Measurements from ENCODE around the gene TRABD2B.

DNA sequence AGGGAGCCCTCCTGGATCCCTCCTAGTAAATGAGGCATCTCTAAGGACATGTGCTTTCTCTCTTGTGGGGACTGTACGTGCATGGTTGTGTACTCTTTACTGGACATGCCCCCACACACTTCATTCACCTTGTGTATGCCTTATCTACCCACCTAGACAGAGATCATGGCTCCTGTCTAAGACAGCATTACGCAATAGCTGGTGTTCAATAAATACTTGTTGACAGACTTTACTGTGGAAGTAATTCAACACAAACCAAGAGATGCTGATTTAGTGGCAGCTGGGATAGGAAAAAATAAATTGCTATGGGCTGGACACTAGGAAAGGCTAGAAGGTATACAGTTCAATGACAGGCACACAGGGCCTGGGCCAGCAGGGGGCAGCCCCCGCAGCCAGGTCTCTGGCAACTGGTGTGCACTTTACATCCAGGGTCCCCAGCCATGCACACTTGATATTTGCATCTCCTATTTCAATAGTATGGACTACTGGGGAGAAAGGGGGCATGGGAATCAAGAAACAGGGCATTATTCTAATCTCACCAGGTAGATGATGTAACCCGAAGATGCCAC is 24.2 kb downstream of the TRABD2B start:
- TF ChIP-seq, protein P1, sequence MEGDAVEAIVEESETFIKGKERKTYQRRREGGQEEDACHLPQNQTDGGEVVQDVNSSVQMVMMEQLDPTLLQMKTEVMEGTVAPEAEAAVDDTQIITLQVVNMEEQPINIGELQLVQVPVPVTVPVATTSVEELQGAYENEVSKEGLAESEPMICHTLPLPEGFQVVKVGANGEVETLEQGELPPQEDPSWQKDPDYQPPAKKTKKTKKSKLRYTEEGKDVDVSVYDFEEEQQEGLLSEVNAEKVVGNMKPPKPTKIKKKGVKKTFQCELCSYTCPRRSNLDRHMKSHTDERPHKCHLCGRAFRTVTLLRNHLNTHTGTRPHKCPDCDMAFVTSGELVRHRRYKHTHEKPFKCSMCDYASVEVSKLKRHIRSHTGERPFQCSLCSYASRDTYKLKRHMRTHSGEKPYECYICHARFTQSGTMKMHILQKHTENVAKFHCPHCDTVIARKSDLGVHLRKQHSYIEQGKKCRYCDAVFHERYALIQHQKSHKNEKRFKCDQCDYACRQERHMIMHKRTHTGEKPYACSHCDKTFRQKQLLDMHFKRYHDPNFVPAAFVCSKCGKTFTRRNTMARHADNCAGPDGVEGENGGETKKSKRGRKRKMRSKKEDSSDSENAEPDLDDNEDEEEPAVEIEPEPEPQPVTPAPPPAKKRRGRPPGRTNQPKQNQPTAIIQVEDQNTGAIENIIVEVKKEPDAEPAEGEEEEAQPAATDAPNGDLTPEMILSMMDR (IDR thresholded peaks at IDR 0.05) = no peak
- TF ChIP-seq POLR2A (IDR thresholded peaks at IDR 0.05) (no peak), POLR2AphosphoS5 (IDR thresholded peaks at IDR 0.05) (no peak)
